MV-4-11 (cell line): ENCODE data around the gene KMT2D.

Experiments used
- DNase-seq: peaks from one replicate; lab custom pipeline; 2025; lab: John Stamatoyannopoulos, UW

KMT2D gene

GRCh38 chr12:49018261-49019119 is 42.1 kb downstream of the KMT2D start, which contains the start of gene PRKAG1:
PRKAG1 (minus strand) TSS chr12:49018776; CDS start chr12:49018740, 36 bp downstream.
- peak; percentile 97 for DNase-seq

DNA sequence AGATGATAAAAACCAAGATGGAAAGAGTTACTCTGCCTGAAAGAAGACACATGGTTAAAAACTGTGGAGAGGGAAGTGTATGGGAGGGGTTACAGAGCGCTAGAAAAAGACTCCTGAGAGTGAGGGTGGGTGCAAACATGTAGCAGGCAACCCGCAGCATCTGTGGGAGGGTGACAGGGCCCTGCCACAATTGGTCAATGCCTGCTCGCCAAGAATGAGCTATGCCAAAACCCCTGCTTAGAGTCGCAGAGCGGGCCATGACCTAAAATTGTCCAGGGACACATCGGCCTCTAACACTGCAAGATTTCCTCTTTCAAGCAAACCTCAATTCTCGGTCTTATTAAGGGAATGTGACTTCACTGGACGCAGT is 42.7 kb downstream of the KMT2D start:
- DNase-seq = peak; percentile 68

GRCh38 chr12:49015196-49015595 is 45.4 kb downstream of the KMT2D start:
- no peak for DNase-seq

GRCh38 chr12:49014547-49014946 is 46.0 kb downstream of the KMT2D start:
- peak; percentile 4 for DNase-seq

- DNase-seq = no peak
Observed at GRCh38 chr12:49013428-49013827, 47.2 kb downstream of the KMT2D start.

DNA sequence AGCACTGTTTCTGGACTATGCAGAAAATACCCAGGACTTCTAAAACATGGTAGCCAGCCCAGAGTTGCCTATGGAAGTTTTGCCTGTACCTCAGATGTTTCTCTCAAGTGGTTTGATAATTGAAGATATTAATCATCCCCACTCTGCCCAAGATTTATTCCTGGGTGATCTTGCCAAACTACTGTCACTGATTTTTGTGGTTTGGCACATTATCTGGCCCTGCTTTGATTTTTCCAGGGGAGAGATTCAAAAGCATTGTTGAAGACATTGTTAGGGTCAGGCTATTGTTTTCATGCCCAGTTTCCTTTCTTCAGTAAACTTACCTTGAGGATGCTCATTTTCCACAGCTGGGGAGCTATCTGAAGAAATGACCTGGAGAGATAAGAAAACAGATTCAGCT is 47.9 kb downstream of the KMT2D start:
- no peak for DNase-seq
